GM18498 (cell line): ENCODE results near the gene COL8A2.

ENCODE experiments used
- ATAC-seq: cut with Tn5 transposase; IDR thresholded peaks from one replicate; pipeline ENCODE4 v1.9.1; 2021; ENCODE audit warnings: mild to moderate bottlenecking, moderate library complexity; ENCODE audit not compliant: unreplicated experiment

Gene COL8A2

GRCh38 chr1:36157973-36158826 lies 33.2 kb upstream of the COL8A2 start:
- no peak for ATAC-seq

GRCh38 chr1:36157115-36157903 lies 32.3 kb upstream of the COL8A2 start:
- no peak for ATAC-seq

GRCh38 chr1:36156329-36157114 lies 31.5 kb upstream of the COL8A2 start:
- peak; percentile 17 for ATAC-seq

- peak; percentile 63 for ATAC-seq
Observed at GRCh38 chr1:36155408-36156328, 30.6 kb upstream of the COL8A2 start, which contains the start of gene MAP7D1. MAP7D1 (plus strand) TSS chr1:36156160; CDS start chr1:36156418, 258 bp downstream.

DNA sequence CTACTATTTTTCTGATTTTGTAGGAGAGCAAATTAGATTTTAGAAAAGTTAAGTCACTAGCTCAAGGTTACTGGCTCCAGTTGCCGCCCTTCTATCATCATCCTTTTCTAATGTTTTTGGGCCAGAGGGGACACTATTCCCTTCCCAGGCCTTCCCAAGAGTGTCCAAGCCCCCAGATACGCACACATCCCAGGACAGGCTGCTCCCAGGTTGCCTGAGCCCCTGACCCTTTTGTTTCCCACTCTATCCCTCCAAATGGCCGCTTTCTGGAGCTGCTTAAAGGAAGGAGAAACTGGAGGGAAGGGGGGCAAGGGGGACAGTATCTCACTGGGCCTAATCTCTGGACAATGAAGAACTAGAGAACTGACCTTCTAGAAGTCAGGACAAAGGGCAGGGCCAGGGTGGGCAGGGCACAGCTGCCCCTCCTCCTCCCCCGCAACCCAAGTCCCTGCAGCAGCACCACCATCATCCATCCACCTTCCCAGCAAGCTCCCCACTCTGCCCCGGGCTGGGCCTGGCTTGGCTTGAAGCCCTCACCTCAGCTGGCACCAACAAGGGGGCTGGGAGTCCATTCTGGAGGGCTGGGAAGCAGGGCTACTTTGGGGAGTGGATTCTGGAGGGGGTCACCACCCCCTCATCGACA lies 29.9 kb upstream of the COL8A2 start:
- no peak for ATAC-seq

GRCh38 chr1:36154335-36154734 lies 29.3 kb upstream of the COL8A2 start:
- ATAC-seq, result no peak

DNA sequence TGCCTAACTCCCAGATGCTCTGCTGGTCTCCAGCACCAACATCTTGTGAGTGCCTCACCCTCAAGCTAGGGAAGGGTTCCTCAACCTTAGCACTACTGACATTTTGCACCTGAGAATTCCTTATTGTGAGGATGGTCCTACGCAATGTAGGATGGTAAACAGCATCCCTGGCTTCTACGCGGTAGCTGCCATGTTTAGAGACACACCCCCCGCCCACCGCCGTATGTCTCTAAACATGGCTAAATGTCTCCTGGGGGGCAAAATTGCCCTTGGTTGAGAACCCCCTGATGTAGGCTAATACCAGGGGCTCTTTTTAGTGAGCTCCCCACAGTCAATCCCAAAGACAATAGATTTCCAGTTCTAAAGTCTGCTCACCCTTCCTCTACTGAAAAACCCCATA lies 28.5 kb upstream of the COL8A2 start:
- no peak for ATAC-seq

DNA sequence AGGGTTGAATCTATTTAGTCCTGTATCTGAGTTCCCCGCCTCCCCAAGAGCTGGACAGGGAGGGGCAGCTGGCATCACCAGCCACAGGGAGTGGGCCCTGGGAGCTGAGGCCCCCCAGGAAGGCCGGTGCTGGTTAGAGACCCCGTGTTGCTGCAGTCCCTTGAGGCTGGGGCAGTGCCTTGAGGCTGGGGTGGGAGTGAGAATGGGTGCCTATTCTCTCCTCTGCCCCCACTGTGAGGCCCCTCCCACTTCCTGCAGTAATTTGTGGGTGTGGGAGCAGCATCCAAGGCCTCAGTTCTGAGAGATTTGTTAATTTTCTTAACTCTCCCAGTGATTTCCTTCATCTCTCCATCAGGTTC lies 26.8 kb upstream of the COL8A2 start:
- no peak for ATAC-seq

DNA sequence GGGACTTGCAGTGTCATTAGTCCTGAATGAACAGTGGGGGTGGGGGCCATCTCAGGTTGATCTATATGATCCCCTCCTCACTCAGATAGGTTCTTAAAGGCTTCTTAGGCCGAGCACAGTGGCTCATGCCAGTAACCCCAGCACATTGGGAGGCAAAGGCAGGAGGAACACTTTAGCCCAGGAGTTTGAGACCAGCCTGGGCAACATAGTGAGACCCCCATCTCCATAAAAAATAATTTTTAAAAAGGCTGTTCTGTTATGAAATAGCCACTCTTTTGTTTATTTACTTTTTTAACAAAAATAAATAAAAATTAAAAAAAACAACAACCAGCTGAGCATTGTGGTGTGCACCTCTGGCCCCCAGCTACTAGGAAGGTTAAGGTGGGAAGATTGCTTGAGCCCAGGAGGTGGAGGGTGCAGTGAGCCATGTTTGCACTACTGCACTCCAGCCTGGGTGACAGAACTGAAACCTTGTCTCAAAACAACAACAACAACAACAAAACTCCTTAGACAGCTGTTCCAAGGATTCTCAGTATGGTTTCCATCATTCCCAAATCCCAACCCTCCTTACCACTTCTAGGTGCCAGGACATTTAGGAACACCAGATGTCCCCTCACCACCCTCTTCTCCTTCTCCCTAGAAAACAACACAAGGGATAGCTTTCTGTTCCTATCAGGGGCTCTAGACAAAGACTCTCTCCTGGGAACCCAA lies 26.3 kb upstream of the COL8A2 start:
- ATAC-seq, result no peak

- ATAC-seq, result peak; percentile 55
Observed at GRCh38 chr1:36150296-36151133, 25.5 kb upstream of the COL8A2 start.

- no peak for ATAC-seq
Observed at GRCh38 chr1:36149973-36150295, 24.9 kb upstream of the COL8A2 start.

DNA sequence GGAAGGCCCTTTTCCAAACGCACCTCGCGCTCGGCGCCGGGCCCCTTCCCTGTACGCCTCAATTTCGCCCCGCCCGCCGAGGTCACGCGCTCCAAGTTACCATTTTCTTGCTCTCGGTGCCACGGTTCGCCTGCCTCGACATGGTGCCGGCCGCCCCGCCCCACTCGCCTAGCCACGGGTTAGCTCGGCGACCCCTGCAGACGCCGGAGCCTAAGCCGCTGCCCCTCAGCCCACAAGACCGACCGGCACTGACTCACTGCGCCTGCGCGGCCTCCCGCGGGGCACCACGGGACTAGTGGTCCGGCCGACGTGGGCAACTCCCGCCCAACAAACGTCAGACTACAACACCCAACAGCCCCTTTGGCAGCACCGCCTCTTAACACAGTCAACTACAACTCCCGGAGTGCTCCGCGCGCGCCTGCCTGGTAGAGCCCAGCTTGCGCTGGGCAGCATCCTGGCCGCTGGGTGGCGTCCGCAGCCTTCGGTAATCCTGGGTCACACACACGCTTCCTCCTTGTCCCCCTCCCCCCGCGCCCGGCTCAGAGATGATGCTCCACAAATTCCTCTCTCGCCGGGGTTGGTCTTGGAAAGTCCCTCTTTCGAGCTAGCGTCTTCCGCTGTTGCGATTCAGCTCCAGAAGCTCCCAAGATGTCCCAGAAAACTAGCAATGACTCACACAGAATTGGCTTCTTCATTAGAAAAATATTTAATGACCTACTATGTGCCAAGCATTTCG lies 24.4 kb upstream of the COL8A2 start, which contains the start of gene TRAPPC3:
Gene TRAPPC3 (minus strand): TSS at position 250 of the 736 bp plus-strand sequence. CDS start 108 bp downstream, at position 142.
- ATAC-seq, result peak; percentile 92

DNA sequence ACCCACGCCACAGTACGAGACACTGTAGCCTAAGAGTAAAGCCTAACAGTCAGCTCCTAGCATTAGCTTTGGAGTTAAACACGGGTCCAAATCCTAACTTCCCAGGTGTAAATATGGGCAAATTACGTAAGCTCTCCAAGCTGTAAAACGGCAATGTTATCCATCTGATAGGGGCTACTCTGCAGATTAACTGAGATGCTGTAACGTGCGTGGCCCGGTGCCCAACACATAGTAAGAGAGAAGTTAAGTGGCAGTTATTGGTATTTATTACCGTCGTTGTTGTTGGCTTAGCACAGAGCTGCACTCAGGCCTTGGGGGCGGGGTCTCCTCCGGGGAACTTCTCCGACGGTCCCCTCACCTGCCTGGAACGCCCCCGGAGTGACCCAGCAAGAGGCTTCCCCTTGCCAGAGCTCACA lies 23.8 kb upstream of the COL8A2 start:
- ATAC-seq, result peak; percentile 0

GRCh38 chr1:36144413-36144812 lies 19.4 kb upstream of the COL8A2 start:
- ATAC-seq, result no peak

- ATAC-seq, result no peak
Observed at GRCh38 chr1:36143424-36143823, 18.4 kb upstream of the COL8A2 start.

DNA sequence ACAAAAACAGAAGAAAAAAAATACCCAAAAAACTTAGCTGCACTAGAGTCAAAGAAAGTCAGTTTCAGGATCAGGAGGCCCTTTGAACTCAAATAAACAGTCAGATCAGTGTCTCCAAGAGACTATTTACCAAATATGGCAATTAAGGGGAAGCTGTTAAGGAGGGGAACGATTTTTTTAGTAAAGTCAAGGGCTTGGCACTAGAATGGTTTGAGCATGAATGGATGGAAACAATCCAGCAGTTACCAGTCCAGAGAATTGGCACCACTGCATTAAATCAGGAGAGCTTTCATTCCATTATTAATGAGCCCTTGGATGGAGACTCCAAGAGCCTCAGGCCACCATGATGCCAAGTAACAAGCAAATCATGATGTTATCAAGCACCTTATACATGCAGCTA lies 17.1 kb upstream of the COL8A2 start:
- no peak for ATAC-seq

- ATAC-seq, result no peak
Observed at GRCh38 chr1:36139521-36139920, 14.5 kb upstream of the COL8A2 start.
